ENCODE measurements around the gene SLMAP.

Gene SLMAP

GRCh38 chr3:57838627-57839026 lies 82.5 kb downstream of the SLMAP start:
- Histone ChIP-seq H3K36me3 (ENCODE audit: insufficient read depth, low read length) (no peaks in the 10 kb centered on the region), H3K27ac (ENCODE audit: low read depth, low read length) (no peak overlapping the region), H3K9me3 (ENCODE audit: low read length) (no peaks in the 10 kb centered on the region), H3K4me1 (ENCODE audit: insufficient read depth, low read length) (no peaks in the 10 kb centered on the region), H3K9ac (ENCODE audit: low read length) (no peak overlapping the region), H3K4me3 (ENCODE audit: low read depth in 1 of 2, low read length in 2 of 2) (no peak overlapping the region), H3K27me3 (ENCODE audit: control insufficient read depth in 1 of 2, insufficient read depth in 2 of 2, low read length in 2 of 2) (no peaks in the 10 kb centered on the region)

GRCh38 chr3:57840473-57840872 lies 84.4 kb downstream of the SLMAP start:
- Histone ChIP-seq H3K9ac (ENCODE audit: low read length) (no peak overlapping the region), H3K9me3 (ENCODE audit: low read length) (no peaks in the 10 kb centered on the region), H3K4me3 (ENCODE audit: low read depth in 1 of 2, low read length in 2 of 2) (no peak overlapping the region), H3K27ac (ENCODE audit: low read depth, low read length) (no peak overlapping the region), H3K4me1 (ENCODE audit: insufficient read depth, low read length) (no peaks in the 10 kb centered on the region), H3K36me3 (ENCODE audit: insufficient read depth, low read length) (no peaks in the 10 kb centered on the region), H3K27me3 (ENCODE audit: control insufficient read depth in 1 of 2, insufficient read depth in 2 of 2, low read length in 2 of 2) (no peaks in the 10 kb centered on the region)

DNA sequence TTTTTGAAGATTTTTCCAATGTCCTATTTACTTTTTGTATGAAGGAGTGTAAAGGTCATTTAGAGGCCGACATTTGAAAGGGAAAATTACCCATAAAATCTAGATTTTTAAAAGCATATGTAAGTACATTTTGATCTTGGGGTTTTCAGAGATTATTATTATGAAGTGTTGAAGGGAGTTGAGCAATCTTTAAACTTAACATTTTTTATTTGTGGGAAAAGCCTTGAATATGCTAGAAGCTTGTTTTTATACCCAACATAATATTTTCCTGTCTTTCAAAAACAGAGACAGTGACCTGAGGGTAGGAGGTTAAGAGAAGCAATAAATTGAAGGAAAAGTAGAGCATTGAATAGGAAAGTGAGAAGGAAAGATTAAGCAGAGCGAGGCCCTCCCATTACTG lies 85.7 kb downstream of the SLMAP start:
- Histone ChIP-seq H3K4me3 (ENCODE audit: low read depth in 1 of 2, low read length in 2 of 2) (no peak overlapping the region), H3K9ac (ENCODE audit: low read length) (no peak overlapping the region), H3K27me3 (ENCODE audit: control insufficient read depth in 1 of 2, insufficient read depth in 2 of 2, low read length in 2 of 2) (no peaks in the 10 kb centered on the region), H3K9me3 (ENCODE audit: low read length) (no peaks in the 10 kb centered on the region), H3K36me3 (ENCODE audit: insufficient read depth, low read length) (no peaks in the 10 kb centered on the region), H3K27ac (ENCODE audit: low read depth, low read length) (no peak overlapping the region), H3K4me1 (ENCODE audit: insufficient read depth, low read length) (no peaks in the 10 kb centered on the region)

DNA sequence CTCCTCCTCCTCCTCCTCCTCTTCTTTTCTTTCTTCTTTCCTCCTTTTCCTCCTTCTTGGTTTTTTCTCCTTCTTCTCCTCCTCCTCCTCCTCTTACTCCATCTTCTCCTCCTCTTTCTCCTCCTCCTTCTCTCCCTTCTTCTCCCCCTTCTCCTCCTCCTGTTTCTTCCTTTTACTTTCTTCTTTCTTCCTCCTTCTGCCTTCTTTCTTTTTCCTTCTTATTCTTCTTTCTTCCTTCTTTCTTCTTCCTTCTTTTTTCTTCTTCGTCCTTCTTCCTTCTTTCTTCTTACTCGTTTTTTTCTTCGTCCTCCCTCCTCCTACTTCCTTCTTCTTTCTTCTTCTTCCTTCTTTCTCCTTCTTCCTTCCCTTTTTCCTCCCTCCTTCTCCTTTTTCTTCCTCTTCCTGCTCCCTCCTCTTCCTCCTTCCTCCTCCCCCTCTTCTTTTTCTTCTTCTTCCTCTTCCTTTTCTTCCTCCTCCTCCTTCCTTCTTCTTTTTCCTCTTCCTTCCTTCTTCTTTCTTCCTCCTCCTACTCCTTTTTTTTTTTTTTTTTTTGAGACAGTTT lies 92.1 kb downstream of the SLMAP start:
- no peak overlapping the region for H3K4me3 ChIP-seq (ENCODE audit: low read depth in 1 of 2, low read length in 2 of 2)
- H3K9me3 ChIP-seq (ENCODE audit: low read length), result no peaks in the 10 kb centered on the region
- no peak overlapping the region for H3K27ac ChIP-seq (ENCODE audit: low read depth, low read length)
- H3K27me3 ChIP-seq (ENCODE audit: control insufficient read depth in 1 of 2, insufficient read depth in 2 of 2, low read length in 2 of 2), result no peaks in the 10 kb centered on the region
- H3K9ac ChIP-seq (ENCODE audit: low read length), result no peak overlapping the region
- no peaks in the 10 kb centered on the region for H3K4me1 ChIP-seq (ENCODE audit: insufficient read depth, low read length)
- no peaks in the 10 kb centered on the region for H3K36me3 ChIP-seq (ENCODE audit: insufficient read depth, low read length)

DNA sequence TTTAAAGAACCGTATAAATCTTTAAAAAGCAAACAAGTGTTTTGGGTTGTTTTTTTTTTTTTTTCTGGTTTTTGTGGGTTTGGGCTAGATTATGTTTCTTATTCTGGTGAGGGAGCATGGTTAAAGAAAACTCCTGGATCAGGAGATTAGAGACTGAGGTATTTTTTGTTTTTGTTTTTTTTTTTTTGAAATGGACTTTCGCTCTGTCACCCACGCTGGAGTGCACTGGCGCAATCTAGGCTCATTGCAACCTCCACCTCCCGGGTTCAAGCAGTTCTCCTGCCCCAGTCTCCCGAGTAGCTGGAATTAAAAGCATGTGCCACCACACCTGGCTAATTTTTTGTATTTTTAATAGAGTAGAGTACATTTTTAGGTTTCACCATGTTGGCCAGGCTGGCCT lies 95.2 kb downstream of the SLMAP start:
- Histone ChIP-seq H3K9ac (ENCODE audit: low read length) (no peak overlapping the region), H3K9me3 (ENCODE audit: low read length) (no peaks in the 10 kb centered on the region), H3K36me3 (ENCODE audit: insufficient read depth, low read length) (no peaks in the 10 kb centered on the region), H3K27me3 (ENCODE audit: control insufficient read depth in 1 of 2, insufficient read depth in 2 of 2, low read length in 2 of 2) (no peaks in the 10 kb centered on the region), H3K27ac (ENCODE audit: low read depth, low read length) (no peak overlapping the region), H3K4me3 (ENCODE audit: low read depth in 1 of 2, low read length in 2 of 2) (no peak overlapping the region), H3K4me1 (ENCODE audit: insufficient read depth, low read length) (no peaks in the 10 kb centered on the region)

- Histone ChIP-seq H3K27me3 (ENCODE audit: control insufficient read depth in 1 of 2, insufficient read depth in 2 of 2, low read length in 2 of 2) (no peaks in the 10 kb centered on the region), H3K9me3 (ENCODE audit: low read length) (no peaks in the 10 kb centered on the region), H3K36me3 (ENCODE audit: insufficient read depth, low read length) (peaks cover 6% of the 10 kb centered on the region)
These were observed 96.8 kb downstream of the SLMAP start for GRCh38 chr3:57852896-57853295.

DNA sequence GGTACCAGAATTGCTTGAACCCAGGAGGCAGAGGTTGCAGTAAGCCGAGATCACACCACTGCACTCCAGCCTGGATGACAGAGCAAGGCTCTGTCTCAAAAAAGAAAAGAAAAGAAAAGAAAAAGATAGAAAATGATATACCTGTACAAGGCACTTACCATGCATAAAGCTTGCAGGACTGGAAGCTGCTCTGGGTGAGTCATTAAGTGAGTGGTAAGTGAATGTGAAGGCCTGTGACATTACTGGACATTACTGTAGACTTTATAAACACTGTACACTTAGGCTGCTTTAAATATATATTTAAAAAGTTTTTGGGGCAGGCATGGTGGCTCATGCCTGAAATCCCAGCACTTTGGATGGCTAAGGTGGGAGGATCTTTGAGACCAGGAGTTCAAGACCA lies 99.2 kb downstream of the SLMAP start:
- Histone ChIP-seq H3K4me1 (ENCODE audit: insufficient read depth, low read length) (no peaks in the 10 kb centered on the region), H3K36me3 (ENCODE audit: insufficient read depth, low read length) (peaks cover 20% of the 10 kb centered on the region), H3K9ac (ENCODE audit: low read length) (no peak overlapping the region), H3K27me3 (ENCODE audit: control insufficient read depth in 1 of 2, insufficient read depth in 2 of 2, low read length in 2 of 2) (no peaks in the 10 kb centered on the region), H3K27ac (ENCODE audit: low read depth, low read length) (no peak overlapping the region), H3K4me3 (ENCODE audit: low read depth in 1 of 2, low read length in 2 of 2) (no peak overlapping the region), H3K9me3 (ENCODE audit: low read length) (no peaks in the 10 kb centered on the region)

More at GRCh38 chr3:57852896-57853295, 96.8 kb downstream of the SLMAP start:
- Histone ChIP-seq H3K9ac (ENCODE audit: low read length) (no peak overlapping the region), H3K27ac (ENCODE audit: low read depth, low read length) (no peak overlapping the region), H3K4me3 (ENCODE audit: low read depth in 1 of 2, low read length in 2 of 2) (no peak overlapping the region), H3K4me1 (ENCODE audit: insufficient read depth, low read length) (no peaks in the 10 kb centered on the region)

- Histone ChIP-seq H3K36me3 (ENCODE audit: insufficient read depth, low read length) (peaks cover 20% of the 10 kb centered on the region), H3K9me3 (ENCODE audit: low read length) (no peaks in the 10 kb centered on the region), H3K9ac (ENCODE audit: low read length) (no peak overlapping the region), H3K27me3 (ENCODE audit: control insufficient read depth in 1 of 2, insufficient read depth in 2 of 2, low read length in 2 of 2) (no peaks in the 10 kb centered on the region), H3K27ac (ENCODE audit: low read depth, low read length) (no peak overlapping the region), H3K4me1 (ENCODE audit: insufficient read depth, low read length) (no peaks in the 10 kb centered on the region), H3K4me3 (ENCODE audit: low read depth in 1 of 2, low read length in 2 of 2) (no peak overlapping the region)
These were observed 99.8 kb downstream of the SLMAP start for GRCh38 chr3:57855943-57856342.

GRCh38 chr3:57856675-57857074 lies 100.6 kb downstream of the SLMAP start:
- Histone ChIP-seq H3K4me1 (ENCODE audit: insufficient read depth, low read length) (no peaks in the 10 kb centered on the region), H3K27me3 (ENCODE audit: control insufficient read depth in 1 of 2, insufficient read depth in 2 of 2, low read length in 2 of 2) (no peaks in the 10 kb centered on the region), H3K36me3 (ENCODE audit: insufficient read depth, low read length) (peaks cover 20% of the 10 kb centered on the region), H3K9me3 (ENCODE audit: low read length) (no peaks in the 10 kb centered on the region), H3K4me3 (ENCODE audit: low read depth in 1 of 2, low read length in 2 of 2) (no peak overlapping the region), H3K9ac (ENCODE audit: low read length) (no peak overlapping the region), H3K27ac (ENCODE audit: low read depth, low read length) (no peak overlapping the region)

DNA sequence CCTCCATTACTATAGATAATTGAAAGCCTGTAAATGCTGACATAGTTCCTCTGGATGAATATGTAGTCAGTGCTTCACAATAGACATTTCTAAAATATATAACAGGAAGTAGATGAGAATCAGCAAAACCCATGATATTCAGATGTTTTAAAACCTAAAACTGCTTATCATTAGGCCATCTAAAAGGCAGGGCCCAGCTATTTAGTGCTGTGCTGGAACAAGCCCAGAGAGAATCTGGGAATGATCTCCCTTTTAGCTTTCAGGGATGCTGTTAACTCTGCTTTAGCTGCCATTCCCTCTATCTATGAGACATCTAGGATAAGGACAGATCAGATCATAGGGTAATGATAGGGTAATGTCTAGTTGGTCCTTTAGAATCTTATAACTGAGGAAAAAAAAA lies 106.8 kb downstream of the SLMAP start:
- no peaks in the 10 kb centered on the region for H3K9me3 ChIP-seq (ENCODE audit: low read length)
- H3K27me3 ChIP-seq (ENCODE audit: control insufficient read depth in 1 of 2, insufficient read depth in 2 of 2, low read length in 2 of 2), result no peaks in the 10 kb centered on the region
- no peak overlapping the region for H3K9ac ChIP-seq (ENCODE audit: low read length)
- H3K4me3 ChIP-seq (ENCODE audit: low read depth in 1 of 2, low read length in 2 of 2), result no peak overlapping the region
- H3K36me3 ChIP-seq (ENCODE audit: insufficient read depth, low read length), result peaks cover 14% of the 10 kb centered on the region
- H3K4me1 ChIP-seq (ENCODE audit: insufficient read depth, low read length), result no peaks in the 10 kb centered on the region
- H3K27ac ChIP-seq (ENCODE audit: low read depth, low read length), result no peak overlapping the region

DNA sequence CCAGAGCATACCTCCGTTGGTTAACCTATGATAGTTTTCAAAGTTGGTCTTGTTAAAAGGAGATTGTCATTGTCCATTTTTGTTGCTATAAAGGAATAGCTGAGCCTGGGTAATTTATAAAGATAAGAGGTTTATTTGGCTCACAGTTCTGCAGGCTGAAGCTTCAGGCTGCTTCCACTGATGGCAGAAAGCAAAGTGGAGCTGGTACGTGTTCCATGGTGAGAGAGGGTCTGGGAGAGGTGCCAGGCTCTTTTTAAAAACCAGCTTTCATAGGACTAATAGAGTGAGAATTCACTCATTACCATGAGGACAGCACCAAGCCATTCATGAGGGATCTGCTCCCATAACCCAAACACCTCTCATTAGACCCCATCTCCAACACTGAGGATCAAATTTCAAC lies 107.3 kb downstream of the SLMAP start:
- no peaks in the 10 kb centered on the region for H3K27me3 ChIP-seq (ENCODE audit: control insufficient read depth in 1 of 2, insufficient read depth in 2 of 2, low read length in 2 of 2)
- H3K9me3 ChIP-seq (ENCODE audit: low read length), result no peaks in the 10 kb centered on the region
- no peak overlapping the region for H3K4me3 ChIP-seq (ENCODE audit: low read depth in 1 of 2, low read length in 2 of 2)
- H3K4me1 ChIP-seq (ENCODE audit: insufficient read depth, low read length), result no peaks in the 10 kb centered on the region
- H3K9ac ChIP-seq (ENCODE audit: low read length), result no peak overlapping the region
- H3K36me3 ChIP-seq (ENCODE audit: insufficient read depth, low read length), result peaks cover 9% of the 10 kb centered on the region
- H3K27ac ChIP-seq (ENCODE audit: low read depth, low read length), result no peak overlapping the region

GRCh38 chr3:57864853-57865252 lies 108.7 kb downstream of the SLMAP start:
- Histone ChIP-seq H3K9me3 (ENCODE audit: low read length) (no peaks in the 10 kb centered on the region), H3K27ac (ENCODE audit: low read depth, low read length) (no peak overlapping the region), H3K36me3 (ENCODE audit: insufficient read depth, low read length) (no peaks in the 10 kb centered on the region), H3K9ac (ENCODE audit: low read length) (no peak overlapping the region), H3K27me3 (ENCODE audit: control insufficient read depth in 1 of 2, insufficient read depth in 2 of 2, low read length in 2 of 2) (no peaks in the 10 kb centered on the region), H3K4me3 (ENCODE audit: low read depth in 1 of 2, low read length in 2 of 2) (no peak overlapping the region), H3K4me1 (ENCODE audit: insufficient read depth, low read length) (no peaks in the 10 kb centered on the region)
